Measurements from ENCODE around the gene OTUB2.

- no peak for TF ChIP-seq GATA3 (IDR thresholded peaks at IDR 0.05; ENCODE audit: low read depth, low read length)
- TF ChIP-seq GATA2 (IDR thresholded peaks at IDR 0.05; ENCODE audit: low read depth, low read length), result no peak
Measured at GRCh38 chr14:94042433-94043091, 16.4 kb downstream of the OTUB2 start.

All from SH-SY5Y (cell line).